Measurements from ENCODE around the gene NGF. TPM values are rescaled to one million over a fixed set of nuclear protein-coding genes. Genes with fewer than 3 reads are reported as not detected.

NGF gene
- total RNA-seq, 1 donor from 2014 or later: not detected

DNA sequence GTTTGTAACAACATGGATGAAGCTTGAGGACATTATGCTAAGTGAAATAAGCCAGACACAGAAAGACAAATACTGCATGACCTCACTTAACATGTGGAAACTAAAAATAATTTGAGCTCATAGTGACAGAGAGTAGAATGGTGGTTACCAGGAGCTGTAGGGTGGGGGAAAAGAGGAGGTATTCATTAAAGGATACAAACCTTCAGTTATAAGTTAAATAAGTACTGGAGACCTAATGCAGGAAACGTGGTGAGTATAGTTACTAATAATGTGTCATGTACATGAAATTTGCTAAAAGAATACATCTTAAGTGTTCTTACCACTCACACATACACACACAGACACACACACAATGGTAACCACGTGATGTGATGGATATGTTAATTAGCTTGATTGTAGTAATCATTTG lies 86.7 kb downstream of the NGF start:
- Mint-ChIP-seq H3K9me3 (no peaks in the 10 kb centered on the region), H3K36me3 (ENCODE audit: low read depth) (no peaks in the 10 kb centered on the region), H3K4me3 (no peak overlapping the region), H3K4me1 (ENCODE audit: low read depth) (no peaks in the 10 kb centered on the region), H3K27ac (no peak overlapping the region), H3K27me3 (ENCODE audit: insufficient read depth) (peaks cover 14% of the 10 kb centered on the region)
- no peak for DNase-seq (ENCODE audit: low spot score)
- intact Hi-C loops (cut with micrococcal nuclease): no loop called here

DNA sequence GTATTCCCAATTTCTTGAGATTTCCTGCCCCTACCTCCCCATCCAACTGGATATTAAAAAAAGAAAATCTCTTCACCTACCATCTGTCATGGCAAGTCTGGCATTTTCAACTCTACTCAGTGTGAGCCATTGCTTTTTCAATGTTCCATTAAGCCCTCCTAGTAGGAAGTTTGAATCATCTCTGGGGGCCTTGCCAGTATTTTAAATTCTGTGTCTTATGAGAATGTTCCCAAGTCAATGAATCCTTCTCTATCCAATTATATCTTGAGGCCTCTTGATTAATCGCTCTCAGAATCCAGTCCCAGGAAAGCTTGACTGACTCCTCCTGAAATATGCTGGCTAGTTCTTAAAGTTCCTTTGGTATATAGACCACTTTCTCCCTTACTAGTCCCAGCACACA lies 91.5 kb downstream of the NGF start:
- Mint-ChIP-seq H3K27me3 (ENCODE audit: insufficient read depth) (peaks cover 13% of the 10 kb centered on the region), H3K27ac (no peak overlapping the region), H3K9me3 (no peaks in the 10 kb centered on the region), H3K4me1 (ENCODE audit: low read depth) (no peaks in the 10 kb centered on the region), H3K4me3 (no peak overlapping the region), H3K36me3 (ENCODE audit: low read depth) (no peaks in the 10 kb centered on the region)
- intact Hi-C loops (cut with micrococcal nuclease): no loop called here
- DNase-seq (ENCODE audit: low spot score): no peak

DNA sequence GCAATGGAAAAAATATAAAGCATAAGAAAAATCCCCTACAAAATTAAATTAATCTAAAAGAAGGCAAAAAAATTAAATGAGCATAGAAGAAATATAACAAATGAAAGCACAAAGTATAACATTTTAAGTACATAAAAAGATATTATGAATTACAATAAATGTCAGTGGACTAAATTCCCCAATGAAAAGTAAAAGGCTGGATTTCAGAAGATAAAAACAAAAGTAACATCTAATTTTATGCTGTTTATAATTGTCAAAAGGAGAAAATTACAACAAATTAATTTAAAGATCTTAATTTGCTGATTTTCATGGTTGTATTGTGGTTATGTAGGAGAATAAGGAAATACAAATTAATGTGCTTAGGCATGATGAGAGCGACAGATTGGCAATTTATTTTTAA lies 92.8 kb downstream of the NGF start:
- Mint-ChIP-seq H3K36me3 (ENCODE audit: low read depth) (no peaks in the 10 kb centered on the region), H3K4me1 (ENCODE audit: low read depth) (no peaks in the 10 kb centered on the region), H3K27me3 (ENCODE audit: insufficient read depth) (peaks cover 13% of the 10 kb centered on the region), H3K9me3 (no peaks in the 10 kb centered on the region), H3K27ac (no peak overlapping the region), H3K4me3 (no peak overlapping the region)
- DNase-seq (ENCODE audit: low spot score): no peak
- intact Hi-C loops (cut with micrococcal nuclease): no loop called here

DNA sequence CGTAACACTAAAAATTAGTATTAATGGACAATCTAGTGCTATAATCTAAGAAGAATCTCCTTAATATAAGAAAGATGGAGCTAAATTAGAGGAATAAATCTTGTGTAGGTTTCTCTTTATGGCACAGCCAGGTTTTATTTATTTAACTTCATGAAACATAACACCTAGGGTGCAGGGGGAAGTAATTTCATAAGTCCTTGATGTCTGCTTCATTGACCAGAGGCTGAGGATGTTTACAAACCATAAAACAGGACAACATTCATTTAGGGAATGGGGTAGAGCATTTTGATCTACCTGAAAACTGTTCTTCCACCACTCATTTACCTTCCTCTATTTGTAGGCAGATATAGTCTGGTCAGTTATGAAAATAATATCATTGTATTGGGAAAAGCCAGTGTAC lies 95.5 kb downstream of the NGF start:
- intact Hi-C loops (cut with micrococcal nuclease): no loop called here
- H3K4me3 Mint-ChIP-seq: no peak overlapping the region

DNA sequence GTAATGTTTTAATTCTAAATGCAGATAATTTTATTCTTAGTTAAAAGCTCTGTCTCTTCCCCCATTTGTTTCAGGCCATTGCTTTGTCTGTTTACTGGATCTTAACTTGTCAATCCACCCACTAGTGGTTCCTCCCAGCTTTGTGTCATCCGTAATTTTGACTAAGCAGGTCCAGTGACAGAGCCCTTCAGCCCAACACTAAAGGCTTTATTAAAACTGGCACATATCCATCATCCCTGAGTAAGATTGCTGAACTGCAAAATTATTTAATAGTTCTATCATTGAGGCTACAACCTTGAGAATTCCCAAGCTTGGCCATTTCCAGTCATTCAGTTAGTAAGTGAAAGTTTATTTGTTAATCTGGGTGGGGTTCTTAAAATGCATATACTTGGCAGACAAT lies 96.7 kb downstream of the NGF start:
- Mint-ChIP-seq H3K36me3 (ENCODE audit: low read depth) (no peaks in the 10 kb centered on the region), H3K4me1 (ENCODE audit: low read depth) (no peaks in the 10 kb centered on the region), H3K9me3 (no peaks in the 10 kb centered on the region), H3K4me3 (no peak overlapping the region), H3K27ac (no peak overlapping the region), H3K27me3 (ENCODE audit: insufficient read depth) (peaks cover 2% of the 10 kb centered on the region)
- intact Hi-C loops (cut with micrococcal nuclease): no loop called here
- no peak for DNase-seq (ENCODE audit: low spot score)

More for the DNA sequence above, 95.5 kb downstream of the NGF start:
- no peaks in the 10 kb centered on the region for H3K9me3 Mint-ChIP-seq
- no peak overlapping the region for H3K27ac Mint-ChIP-seq
- no peaks in the 10 kb centered on the region for H3K4me1 Mint-ChIP-seq (ENCODE audit: low read depth)
- no peak for DNase-seq (ENCODE audit: low spot score)
- peaks cover 8% of the 10 kb centered on the region for H3K27me3 Mint-ChIP-seq (ENCODE audit: insufficient read depth)
- no peaks in the 10 kb centered on the region for H3K36me3 Mint-ChIP-seq (ENCODE audit: low read depth)

DNA sequence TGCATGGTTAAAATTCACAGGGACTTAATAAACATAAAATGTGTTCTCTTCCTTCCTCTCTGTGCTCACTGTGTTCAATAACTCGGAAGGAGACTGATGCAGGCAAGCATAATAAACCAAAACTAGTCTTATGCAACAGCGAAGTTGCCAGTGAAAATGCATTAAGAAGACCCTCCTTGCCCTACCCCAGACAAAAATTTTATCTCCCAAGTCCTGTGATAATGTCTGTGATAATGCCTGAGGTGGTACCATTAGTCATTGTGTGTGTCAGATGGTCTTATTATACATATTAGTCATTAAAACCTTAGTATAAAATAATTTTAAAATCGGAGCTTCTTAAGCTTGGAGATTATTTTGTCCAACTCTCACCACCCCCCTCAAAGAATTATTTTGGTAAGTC lies 97.8 kb downstream of the NGF start:
- Mint-ChIP-seq H3K4me1 (ENCODE audit: low read depth) (no peaks in the 10 kb centered on the region), H3K4me3 (no peak overlapping the region), H3K27me3 (ENCODE audit: insufficient read depth) (peaks cover 2% of the 10 kb centered on the region), H3K36me3 (ENCODE audit: low read depth) (no peaks in the 10 kb centered on the region), H3K9me3 (no peaks in the 10 kb centered on the region), H3K27ac (no peak overlapping the region)
- intact Hi-C loops (cut with micrococcal nuclease): no loop called here
- no peak for DNase-seq (ENCODE audit: low spot score)

DNA sequence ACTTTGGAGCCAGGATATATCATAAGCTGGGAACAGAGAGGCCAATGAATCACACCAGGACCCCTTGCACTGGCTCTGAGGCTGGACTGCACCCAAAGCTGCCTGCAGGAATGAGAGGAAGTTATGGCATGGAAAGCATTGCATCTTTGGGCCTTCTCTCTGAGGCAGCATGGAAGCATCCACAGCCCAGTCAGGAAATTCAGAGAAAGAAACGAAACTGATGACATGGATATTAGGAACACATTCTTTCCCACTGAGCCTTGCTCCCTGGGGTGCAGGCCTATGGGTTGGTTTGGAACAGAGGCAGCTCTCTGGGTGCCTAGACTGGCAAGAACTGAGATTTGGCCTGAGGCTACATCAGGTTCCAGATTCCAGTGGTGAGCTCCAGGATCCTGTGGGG lies 98.6 kb downstream of the NGF start:
- peaks cover 5% of the 10 kb centered on the region for H3K27me3 Mint-ChIP-seq (ENCODE audit: insufficient read depth)
- no peaks in the 10 kb centered on the region for H3K36me3 Mint-ChIP-seq (ENCODE audit: low read depth)
- H3K4me1 Mint-ChIP-seq (ENCODE audit: low read depth): no peaks in the 10 kb centered on the region
- no peak overlapping the region for H3K4me3 Mint-ChIP-seq
- DNase-seq (ENCODE audit: low spot score): no peak
- H3K27ac Mint-ChIP-seq: no peak overlapping the region
- no peaks in the 10 kb centered on the region for H3K9me3 Mint-ChIP-seq
- intact Hi-C loops (cut with micrococcal nuclease): no loop called here

DNA sequence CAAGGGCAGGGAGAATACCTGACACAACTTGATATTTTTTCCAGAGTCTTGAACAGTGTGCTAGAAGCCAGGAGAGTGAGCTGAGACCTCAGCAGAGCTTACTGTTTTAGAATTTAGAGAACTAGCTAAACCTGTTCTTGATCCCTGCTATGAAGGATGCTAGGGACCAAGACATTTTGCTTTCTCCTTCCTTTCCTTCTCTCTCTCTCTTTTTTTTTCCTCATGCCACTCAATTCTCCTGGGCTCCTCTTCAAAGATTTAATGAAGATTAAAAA lies 99.0 kb downstream of the NGF start:
- Mint-ChIP-seq H3K36me3 (ENCODE audit: low read depth) (no peaks in the 10 kb centered on the region), H3K4me1 (ENCODE audit: low read depth) (no peaks in the 10 kb centered on the region), H3K4me3 (no peak overlapping the region), H3K9me3 (no peaks in the 10 kb centered on the region), H3K27me3 (ENCODE audit: insufficient read depth) (peaks cover 3% of the 10 kb centered on the region), H3K27ac (no peak overlapping the region)
- DNase-seq (ENCODE audit: low spot score): no peak
- intact Hi-C loops (cut with micrococcal nuclease): no loop called here

DNA sequence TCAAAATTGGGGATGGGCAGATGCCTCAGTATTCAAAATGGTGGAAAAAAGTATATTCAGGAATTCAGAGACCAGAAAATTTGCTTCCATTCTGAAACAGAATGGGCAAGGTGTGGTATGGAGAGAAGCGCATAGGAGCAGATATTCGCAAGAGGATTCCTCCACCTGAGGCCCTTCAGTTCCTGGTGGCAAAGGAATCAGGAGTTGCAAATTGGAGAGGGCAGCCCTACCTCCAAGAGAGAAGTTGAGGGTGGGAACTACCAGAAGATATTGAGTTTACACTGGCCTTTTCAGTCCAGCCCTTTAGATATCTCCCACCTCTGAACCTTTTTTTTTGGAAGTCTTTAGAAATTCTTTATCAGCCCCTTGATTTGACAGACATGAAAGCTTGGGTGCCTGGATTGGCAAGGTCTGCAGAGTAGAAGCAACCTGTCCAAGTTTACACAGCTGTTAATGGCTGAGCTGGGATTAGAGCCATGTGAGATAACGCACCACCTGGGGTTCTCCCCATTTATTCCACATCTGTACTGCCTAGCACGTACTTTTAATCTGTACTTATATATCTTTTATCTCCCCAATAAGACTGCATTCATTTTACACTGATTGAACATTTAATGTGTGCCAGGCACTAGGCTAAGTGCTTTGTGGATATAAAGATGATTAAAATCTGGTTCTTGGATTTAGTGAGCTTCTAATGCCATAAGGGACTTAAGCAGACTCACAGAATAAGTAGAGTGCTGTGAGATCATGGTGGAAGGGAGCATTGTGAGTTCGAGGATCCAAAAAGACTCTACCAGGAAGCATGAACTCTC lies 99.5 kb downstream of the NGF start:
- no peak overlapping the region for H3K4me3 Mint-ChIP-seq
- no peaks in the 10 kb centered on the region for H3K9me3 Mint-ChIP-seq
- H3K4me1 Mint-ChIP-seq (ENCODE audit: low read depth): no peaks in the 10 kb centered on the region
- H3K27me3 Mint-ChIP-seq (ENCODE audit: insufficient read depth): peaks cover 3% of the 10 kb centered on the region
- intact Hi-C loops (cut with micrococcal nuclease): no loop called here
- no peaks in the 10 kb centered on the region for H3K36me3 Mint-ChIP-seq (ENCODE audit: low read depth)
- no peak for DNase-seq (ENCODE audit: low spot score)
- H3K27ac Mint-ChIP-seq: no peak overlapping the region

DNA sequence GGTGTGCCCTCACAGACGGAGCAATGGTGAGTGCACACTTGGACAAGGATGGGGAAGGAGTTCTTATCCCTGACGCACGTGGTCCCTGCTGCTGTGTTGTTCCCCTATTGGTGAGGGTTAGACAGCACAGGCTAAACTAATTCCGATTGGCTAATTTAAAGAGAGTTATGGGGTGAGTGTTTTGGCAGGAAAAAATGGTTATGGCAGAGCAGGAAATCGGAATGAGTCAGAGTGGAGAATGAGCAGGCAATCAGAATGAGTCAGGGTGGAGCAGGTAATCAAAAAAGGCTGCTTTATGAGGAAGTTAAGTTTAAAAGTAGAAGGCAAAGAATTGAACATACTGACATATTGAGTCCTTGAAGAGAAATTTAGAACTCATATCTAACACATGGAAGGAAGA lies 100.5 kb downstream of the NGF start:
- intact Hi-C loops (cut with micrococcal nuclease): no loop called here
- H3K27me3 Mint-ChIP-seq (ENCODE audit: insufficient read depth): peaks cover 3% of the 10 kb centered on the region
- H3K36me3 Mint-ChIP-seq (ENCODE audit: low read depth): no peaks in the 10 kb centered on the region
- H3K4me3 Mint-ChIP-seq: no peak overlapping the region
- H3K27ac Mint-ChIP-seq: no peak overlapping the region
- no peaks in the 10 kb centered on the region for H3K9me3 Mint-ChIP-seq
- H3K4me1 Mint-ChIP-seq (ENCODE audit: low read depth): no peaks in the 10 kb centered on the region
- DNase-seq (ENCODE audit: low spot score): no peak

DNA sequence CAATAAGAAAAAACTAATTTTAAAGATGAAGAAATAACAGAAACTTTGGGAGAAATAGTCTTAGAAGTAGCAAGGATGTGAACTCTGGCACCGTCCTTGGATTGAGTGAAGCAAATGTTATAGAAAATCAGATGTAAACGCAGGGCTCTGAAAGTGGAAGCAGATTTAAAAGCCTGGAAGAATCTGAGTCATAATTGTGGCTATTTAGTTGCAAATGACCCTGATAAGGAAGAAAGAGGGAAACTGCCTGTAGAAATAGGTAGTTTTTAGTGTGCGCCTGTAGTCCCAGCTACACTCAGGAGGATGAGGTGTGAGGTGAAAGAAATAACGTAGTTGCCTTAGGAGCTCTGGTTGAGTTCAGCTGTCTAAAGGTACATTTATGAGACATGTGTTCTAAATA lies 101.0 kb downstream of the NGF start:
- peaks cover 3% of the 10 kb centered on the region for H3K27me3 Mint-ChIP-seq (ENCODE audit: insufficient read depth)

More for the DNA sequence above, 101.0 kb downstream of the NGF start:
- H3K27ac Mint-ChIP-seq: no peak overlapping the region
- no peaks in the 10 kb centered on the region for H3K4me1 Mint-ChIP-seq (ENCODE audit: low read depth)
- H3K4me3 Mint-ChIP-seq: no peak overlapping the region
- DNase-seq (ENCODE audit: low spot score): no peak
- H3K36me3 Mint-ChIP-seq (ENCODE audit: low read depth): no peaks in the 10 kb centered on the region
- intact Hi-C loops (cut with micrococcal nuclease): no loop called here
- no peaks in the 10 kb centered on the region for H3K9me3 Mint-ChIP-seq

Other genes with a start within 250 kb of the NGF start
- 0.34 and 0.44 TPM in 2 replicates for gene TSPAN2, start 248.7 kb downstream of the NGF start, total RNA-seq

Measured in activated T-helper 1 cell treated with anti-CD3 and anti-CD28 coated beads, Interleukin-12 subunit alpha, Interleukin-12 subunit beta, Interleukin-2, Interleukin-4 antibody, amounts not matched to agents 30 ng/mL and 10 ng/mL and 1 ng/mL, durations not matched to agents 14 hours and 24 hours and 36 hours (primary cell).